Breast epithelium (tissue), 3 donors: ENCODE data around the gene UBLCP1.

Experiments
- POLR2AphosphoS5 ChIP-seq, 3 donors: sonication (generic); formaldehyde crosslinking; IDR thresholded peaks; one replicate each; pipeline ENCODE4 v1.6.1; 2017; ENCODE audit warnings: antibody characterized with exemption in 3 of 3
- TF ChIP-seq, protein P1 (sequence below), 3 donors: fragments of 450-650 bp; IDR thresholded peaks; one replicate each; pipeline ENCODE4 v1.5.1; 2016 to 2017; ENCODE audit warnings: antibody characterized with exemption in 3 of 3, mild to moderate bottlenecking in 3 of 3, moderate library complexity in 3 of 3

DNA sequence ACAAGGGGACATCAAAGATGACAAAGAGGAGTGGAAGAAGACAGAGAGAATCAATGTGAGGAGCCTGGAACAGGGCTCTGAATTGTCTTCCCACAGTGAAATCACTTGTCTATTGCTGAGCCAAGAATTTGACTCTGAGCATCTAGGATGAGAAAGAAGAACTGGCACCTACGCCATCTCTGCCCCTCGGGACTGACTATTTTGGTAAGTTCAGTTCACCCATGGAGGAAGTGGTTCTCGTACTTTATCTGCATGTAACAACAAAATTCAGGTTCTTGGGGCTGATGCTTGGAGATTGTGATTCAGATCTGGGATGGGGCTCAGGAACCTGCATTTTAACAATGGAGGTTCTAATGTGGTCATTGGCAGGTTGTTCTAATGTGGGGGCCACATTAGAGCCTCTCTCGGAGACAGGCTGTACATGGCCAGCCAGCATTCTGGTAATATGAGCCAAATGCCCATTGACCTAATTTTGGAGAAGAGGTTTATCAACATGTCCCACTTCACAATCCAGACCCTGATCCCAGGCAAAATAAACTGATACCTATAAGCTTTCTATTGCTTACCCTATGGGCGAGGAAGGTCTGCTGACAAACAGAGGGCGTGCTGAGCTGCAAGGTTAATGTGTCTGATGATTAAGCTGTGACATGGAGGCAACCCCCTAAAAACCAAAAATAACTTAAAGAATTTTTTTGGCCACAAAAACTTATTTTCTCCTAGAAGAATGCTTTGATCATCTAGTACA lies 69.9 kb downstream of the UBLCP1 start:
- TF ChIP-seq, protein P1, sequence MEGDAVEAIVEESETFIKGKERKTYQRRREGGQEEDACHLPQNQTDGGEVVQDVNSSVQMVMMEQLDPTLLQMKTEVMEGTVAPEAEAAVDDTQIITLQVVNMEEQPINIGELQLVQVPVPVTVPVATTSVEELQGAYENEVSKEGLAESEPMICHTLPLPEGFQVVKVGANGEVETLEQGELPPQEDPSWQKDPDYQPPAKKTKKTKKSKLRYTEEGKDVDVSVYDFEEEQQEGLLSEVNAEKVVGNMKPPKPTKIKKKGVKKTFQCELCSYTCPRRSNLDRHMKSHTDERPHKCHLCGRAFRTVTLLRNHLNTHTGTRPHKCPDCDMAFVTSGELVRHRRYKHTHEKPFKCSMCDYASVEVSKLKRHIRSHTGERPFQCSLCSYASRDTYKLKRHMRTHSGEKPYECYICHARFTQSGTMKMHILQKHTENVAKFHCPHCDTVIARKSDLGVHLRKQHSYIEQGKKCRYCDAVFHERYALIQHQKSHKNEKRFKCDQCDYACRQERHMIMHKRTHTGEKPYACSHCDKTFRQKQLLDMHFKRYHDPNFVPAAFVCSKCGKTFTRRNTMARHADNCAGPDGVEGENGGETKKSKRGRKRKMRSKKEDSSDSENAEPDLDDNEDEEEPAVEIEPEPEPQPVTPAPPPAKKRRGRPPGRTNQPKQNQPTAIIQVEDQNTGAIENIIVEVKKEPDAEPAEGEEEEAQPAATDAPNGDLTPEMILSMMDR (IDR thresholded peaks at IDR 0.05), result no peak
- no peak for TF ChIP-seq POLR2AphosphoS5 (IDR thresholded peaks at IDR 0.05)
